OCI-LY3 (cell line): ENCODE data around the gene RRN3.

Source experiments
- EZH2phosphoT487 ChIP-seq: fragments of 200-600 bp; shearing (Covaris generic); IDR thresholded peaks from 2 replicates; pipeline ENCODE4 v1.6.1; 2018; ENCODE audit warnings: antibody characterized with exemption, mixed run types, low read depth
- TF ChIP-seq, protein P1 (sequence below): fragments of 200-600, 300-600 bp; sonication (generic); IDR thresholded peaks from 2 replicates; pipeline ENCODE4 v1.5.1; 2014; ENCODE audit warnings: antibody characterized with exemption, low read length, low read depth

DNA sequence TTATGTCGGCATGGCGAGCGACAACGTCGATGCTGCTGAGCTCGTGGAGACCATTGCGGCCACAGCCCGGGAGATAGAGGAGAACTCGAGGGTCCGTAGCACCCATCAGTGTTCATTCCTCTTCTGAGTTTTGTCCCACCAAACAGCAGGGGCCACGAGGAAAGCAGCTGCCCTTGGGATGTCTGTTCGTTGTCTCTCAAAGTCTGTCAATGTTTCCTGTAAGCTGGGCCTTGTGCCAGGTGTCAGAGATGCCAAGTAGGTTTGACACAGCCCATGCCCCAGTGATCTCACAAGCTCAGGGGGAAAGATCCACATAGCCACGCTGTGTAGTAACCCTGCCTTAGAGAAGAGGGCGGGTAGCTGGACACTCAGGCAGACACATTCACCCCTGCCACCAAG, 60.8 kb downstream of the RRN3 start:
- TF ChIP-seq, protein P1, sequence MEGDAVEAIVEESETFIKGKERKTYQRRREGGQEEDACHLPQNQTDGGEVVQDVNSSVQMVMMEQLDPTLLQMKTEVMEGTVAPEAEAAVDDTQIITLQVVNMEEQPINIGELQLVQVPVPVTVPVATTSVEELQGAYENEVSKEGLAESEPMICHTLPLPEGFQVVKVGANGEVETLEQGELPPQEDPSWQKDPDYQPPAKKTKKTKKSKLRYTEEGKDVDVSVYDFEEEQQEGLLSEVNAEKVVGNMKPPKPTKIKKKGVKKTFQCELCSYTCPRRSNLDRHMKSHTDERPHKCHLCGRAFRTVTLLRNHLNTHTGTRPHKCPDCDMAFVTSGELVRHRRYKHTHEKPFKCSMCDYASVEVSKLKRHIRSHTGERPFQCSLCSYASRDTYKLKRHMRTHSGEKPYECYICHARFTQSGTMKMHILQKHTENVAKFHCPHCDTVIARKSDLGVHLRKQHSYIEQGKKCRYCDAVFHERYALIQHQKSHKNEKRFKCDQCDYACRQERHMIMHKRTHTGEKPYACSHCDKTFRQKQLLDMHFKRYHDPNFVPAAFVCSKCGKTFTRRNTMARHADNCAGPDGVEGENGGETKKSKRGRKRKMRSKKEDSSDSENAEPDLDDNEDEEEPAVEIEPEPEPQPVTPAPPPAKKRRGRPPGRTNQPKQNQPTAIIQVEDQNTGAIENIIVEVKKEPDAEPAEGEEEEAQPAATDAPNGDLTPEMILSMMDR, result no peak
- TF ChIP-seq EZH2phosphoT487, result no peak
